HS-5 (cell line): ENCODE results near the gene TCF4.

Experiments
- DNase-seq: peaks from one replicate; pipeline ENCODE4 v3.0.0-alpha.2; 2012; ENCODE audit warnings: low read depth

Gene TCF4

DNA sequence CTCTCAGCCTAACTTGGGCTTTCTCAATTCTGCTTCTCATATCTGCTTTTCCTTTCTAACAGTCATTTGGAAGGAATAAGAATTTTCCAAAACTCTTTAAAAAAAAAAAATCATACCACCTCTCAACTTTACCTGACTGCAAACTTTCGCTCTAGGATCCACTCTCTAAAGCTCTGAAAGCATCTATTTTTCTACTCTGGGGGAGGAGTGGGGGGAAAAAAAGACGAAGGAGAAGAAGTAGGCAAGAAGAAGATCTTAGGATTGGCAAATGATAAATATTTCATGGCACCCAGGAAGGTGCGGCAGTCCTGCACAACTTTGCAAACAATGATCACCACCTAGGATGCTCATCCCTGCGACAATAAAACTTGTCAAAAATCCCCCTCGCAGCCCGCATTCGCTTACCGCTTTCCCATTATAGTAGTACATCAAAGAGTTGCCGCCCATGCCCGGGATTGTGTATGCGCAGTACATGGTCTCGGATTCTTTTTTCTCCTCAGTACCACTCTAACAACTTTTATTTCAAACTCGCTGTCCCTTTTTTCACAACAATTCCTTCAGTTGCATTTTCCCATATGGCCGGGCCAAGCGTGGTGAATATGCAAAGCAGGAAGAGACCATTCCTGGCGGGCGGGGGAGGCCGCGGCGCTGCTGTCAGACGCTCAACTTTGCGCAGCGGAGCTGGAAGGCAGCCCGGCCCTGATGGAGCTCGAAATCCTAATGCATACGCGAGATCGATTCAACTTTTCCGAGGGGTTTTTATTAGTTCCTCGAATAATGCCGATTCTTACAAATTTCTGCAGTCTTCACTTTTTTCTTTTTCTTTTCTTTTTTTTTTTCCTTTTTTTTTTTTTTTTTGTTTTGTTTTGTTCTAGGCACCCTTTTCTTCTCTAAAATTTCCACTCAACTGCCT is 266.5 kb downstream of the TCF4 start:
- DNase-seq = no peak

DNA sequence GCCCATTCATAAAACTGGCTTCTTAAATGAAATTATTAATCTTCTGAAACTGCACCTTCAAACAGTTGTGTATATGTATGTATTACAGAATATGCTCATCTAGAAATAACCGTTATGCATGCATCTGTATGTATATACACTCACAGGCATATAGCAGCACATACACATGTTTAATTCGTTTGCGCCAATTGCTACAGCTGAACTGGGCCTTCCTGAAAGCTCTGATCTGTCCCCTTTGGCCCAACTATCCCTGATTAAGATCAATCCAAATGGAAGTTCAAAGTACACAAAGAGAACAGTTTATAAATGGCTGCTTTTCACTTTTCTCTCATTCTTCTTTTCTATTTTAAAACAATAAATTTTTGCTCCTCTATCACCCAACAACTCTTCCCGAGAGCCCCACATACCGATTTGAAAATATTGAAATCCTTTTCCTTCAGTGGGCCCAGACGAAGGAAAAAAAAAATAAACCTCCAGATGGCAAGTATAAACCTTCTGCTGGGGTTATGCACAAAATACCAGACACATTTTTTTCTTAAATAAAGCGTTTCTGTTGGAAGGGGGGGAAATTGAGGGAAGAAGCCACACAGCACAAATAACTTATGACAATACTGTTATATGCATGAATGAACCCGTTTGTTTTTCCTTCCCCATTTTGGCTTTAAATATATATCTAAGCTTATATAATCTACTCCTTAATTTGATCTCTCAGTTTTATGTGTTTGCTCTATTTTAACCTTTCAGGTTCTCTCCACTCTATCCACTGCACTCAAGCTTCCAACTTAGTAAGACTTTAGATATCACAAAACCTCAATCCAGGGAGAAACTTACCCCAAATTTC is 267.3 kb downstream of the TCF4 start:
- DNase-seq = no peak

DNA sequence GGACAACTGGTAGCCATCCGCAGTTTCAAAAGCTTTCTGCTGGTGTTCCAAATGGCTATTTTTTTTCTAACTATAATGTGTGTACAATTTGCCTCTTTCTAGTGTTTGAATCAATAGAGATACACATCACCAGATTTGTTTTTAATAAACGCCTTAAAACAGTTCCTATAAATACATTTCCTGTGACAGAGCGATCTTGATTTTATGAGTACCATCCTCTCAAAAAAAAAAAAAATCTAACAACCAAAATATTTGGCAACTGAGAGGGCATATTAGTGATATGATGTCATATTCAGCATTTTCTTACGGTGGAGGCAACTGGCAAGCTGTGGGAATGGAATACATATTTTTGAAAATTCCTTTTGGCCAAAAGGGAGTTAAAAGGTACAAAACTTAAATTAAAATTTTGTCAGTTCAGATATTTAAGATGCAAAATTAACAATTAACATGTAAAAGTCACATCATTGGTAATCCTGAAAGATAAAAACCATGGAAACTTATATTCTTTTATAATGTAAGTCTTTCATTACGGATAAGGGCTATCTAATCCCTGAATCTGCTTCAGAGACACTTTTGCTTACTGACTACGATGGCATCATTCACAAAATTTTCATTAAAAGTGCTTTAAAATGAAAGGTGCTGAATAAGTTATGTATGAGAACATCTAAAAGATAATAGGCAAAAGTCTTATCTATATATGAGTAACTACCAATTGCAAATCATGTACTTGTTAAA is 268.4 kb downstream of the TCF4 start:
- DNase-seq = no peak

DNA sequence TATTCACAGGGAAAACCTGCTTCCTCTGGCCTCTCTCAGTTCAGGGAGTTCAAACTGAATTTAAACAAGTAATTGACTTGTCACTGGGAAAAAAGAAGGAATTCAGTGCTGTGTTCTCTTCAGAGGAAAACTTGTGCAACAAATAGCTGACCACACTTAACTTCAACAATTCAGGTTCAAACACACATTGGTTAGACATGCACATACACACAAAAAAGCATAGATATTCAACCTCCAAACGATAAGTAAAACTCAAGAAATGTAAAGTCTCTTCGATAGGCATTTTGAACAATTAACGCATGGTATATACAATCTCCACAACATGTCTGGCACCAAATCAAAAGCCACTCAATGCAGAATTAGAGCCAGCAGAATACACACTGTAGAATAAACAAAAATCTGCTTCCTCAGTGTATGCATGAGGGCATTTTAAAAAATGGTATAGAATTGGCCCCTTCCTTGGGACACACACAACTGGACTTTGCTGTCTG is 269.0 kb downstream of the TCF4 start:
- DNase-seq = no peak

DNA sequence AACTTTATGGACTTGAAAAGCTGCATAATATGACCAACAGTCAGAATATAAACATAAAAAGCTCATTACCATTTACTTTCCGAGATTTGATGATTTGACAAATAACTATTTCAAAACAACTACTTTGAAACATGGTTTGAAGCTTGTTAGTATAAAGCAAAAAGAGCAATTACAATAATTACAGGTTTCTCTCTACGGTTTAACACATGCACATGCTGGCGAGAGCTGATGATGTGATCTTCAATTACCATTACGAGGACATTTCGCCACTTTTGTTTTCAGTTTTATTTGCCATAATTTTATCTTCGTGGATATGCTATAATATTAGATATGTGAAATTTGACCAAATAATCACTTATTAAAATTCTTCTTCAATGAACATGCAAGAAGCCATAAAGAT is 270.1 kb downstream of the TCF4 start:
- no peak for DNase-seq

DNA sequence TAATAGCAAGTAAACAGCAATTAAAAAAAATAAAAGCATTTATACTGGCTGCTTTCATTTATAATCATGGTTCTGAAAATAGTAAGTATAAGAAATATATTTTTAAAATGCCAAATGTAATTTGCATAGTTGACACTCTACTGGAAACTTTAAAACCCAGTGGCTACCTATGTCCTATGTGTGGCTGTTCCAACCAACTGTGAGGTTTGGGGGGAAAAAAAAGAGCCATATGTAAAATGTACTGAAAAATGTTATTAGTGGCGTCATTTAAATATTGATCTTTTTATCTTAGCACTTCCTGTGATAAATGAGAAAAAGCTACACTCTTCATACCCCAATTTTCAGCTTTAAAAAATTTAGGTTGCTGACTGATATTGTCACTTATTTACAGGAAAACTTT is 270.7 kb downstream of the TCF4 start:
- no peak for DNase-seq

DNA sequence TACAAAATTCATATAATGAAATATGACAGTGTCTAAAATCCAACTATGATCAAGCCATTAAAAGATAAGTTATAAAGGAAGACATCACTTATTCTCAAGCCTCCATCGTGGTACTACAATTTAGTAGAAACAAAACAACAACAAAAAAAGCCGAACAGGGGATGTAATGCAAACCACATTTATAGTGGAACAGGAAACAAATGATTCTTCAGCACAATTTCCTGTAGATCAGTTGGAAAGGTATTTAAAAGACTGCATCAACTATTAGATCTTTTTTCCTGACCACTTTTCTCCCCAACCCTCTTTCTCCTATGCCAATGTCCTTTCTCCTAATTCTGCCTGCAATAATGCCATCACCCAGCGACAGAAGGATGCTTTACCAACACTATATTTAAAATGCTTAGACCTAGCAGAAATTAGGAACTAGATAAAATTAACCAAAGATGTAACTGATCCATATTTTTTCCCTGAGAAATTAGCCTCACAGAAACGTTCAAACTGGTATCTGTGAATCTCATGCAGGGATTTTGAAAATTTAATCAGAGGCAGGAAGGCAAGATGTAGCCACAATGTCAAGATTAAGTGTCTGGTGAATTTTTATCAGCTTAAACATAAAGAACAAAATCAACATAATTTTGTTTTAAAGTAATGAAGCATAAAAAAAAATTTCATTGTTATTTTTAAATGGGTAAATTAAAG is 271.4 kb downstream of the TCF4 start:
- no peak for DNase-seq

DNA sequence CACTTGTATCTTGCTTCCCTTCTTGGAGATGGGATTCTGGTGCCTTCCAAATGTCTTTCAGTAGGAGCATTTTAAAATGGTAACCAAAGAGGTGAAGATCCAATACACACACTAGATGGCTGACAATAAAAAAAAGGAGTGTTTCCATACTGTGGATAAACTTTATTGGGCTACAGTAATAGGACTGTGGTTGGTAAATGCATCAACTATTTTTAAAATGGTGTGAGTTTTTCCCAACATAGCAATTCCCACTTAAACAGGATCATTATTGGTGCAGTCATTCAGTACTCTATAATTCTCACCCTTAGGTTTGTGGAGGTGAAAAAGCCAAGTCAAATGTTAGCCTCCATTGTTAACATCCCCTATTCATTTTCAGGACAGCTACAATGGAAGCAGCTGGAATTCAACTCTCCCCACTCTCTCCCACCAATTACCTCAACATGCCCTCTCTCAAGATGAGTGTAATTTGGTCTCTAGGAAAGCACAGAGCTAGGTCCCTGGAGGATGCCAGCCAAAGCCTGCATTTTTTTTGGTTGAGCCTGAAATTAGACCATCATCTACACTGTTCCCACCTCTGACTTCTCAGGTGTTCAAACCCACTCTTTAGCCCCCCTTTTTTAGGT is 273.3 kb downstream of the TCF4 start:
- DNase-seq = no peak

DNA sequence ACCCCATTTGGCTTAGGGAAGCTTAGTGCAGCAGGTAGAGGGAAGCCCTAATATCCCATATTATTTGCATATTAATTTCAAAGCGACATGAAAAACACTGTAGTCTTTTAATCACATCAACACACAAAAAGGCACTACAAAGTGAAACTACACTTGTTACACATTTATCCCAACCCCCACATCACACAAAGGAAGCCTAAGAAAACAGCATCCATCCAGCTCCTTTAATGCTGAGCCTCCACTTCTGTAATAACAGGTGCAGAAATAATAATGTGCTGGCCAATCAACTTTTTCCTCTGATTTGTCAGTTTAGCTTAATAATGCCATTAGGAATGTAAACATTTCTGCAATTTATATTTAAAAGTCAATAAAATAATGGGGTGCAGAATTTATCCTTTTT is 274.0 kb downstream of the TCF4 start:
- no peak for DNase-seq

DNA sequence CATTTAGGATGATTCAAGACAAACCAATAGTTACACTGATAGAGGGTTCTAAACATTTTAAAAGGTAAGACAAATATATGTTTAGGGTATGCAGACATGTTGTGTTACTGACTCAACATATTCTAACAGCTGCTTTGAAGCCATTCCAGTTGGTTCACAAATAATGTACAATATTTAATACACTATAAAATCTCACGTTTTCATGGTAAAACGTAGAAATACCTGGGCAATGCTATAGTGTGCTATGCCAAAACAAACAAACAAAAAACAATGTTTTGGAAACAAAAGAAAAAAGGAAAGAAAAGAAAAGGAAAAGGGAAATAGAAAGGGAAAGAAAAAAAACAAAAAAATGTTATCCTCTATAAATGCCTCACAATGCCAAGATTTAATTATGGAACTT is 277.1 kb downstream of the TCF4 start:
- DNase-seq = no peak

DNA sequence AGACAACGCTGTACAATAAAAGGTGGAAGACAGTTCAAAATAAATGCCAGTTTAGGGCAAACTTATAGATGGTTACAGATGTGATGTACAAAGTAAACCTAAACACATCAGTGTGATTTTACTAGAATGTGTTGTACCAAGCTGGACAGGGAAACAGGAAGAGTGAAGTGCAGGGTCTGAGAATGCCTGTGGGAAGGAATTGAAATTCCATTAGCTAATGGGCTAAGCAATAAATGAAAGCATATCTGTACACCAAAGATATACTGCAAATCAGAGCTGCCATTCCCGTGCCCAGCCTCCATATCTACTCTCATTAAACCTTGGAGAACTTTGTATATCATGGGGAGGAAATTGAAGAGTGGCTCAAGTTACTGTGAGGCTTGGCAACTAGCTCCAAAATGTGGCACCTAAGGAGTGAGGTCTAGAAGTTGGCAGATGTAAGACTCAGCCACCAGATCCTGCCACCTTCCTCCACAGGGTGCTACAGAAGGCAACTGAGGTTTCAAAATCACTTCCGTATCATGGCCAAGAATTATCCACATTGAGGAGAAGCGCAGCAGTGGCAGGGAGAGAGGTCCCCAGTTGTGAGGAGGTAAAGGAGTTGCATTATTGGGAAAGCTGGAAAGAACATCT is 277.8 kb downstream of the TCF4 start:
- no peak for DNase-seq

DNA sequence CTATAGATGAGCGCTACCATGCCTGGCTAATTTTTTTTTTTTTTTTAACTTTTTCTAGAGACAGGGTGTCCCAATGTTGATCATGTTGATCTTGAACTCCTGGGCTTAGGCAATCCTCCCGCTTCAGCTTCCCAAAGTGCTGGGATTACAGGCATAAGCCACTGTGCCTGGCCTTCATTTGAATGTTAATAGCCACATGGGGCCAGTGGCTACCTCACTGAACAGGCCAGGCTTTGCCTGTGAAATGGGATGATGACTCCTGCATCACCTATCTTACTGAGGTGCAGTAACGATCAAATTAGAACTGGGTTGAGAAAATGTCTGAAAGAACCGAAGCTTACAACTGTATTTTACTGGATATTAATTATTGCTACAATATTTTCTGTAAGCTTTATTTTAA is 278.7 kb downstream of the TCF4 start:
- no peak for DNase-seq

DNA sequence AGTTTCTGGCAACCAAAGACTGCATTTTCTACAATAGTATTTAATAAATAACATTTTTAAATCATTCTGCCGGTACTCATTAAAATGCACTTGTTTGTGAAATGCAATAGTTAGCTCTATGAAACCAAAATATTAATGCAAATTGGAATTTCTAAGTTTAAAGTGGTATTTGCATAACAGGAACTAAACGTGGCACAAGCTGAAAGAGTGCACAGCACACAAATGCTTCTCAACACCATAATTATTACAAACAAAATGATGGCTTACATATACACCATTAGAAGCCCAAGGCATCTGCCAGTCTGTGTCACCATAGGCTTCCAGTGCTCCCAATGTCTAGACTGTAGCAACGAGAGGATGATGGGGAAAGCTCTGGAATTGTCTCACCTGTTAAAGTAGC is 280.5 kb downstream of the TCF4 start:
- no peak for DNase-seq

DNA sequence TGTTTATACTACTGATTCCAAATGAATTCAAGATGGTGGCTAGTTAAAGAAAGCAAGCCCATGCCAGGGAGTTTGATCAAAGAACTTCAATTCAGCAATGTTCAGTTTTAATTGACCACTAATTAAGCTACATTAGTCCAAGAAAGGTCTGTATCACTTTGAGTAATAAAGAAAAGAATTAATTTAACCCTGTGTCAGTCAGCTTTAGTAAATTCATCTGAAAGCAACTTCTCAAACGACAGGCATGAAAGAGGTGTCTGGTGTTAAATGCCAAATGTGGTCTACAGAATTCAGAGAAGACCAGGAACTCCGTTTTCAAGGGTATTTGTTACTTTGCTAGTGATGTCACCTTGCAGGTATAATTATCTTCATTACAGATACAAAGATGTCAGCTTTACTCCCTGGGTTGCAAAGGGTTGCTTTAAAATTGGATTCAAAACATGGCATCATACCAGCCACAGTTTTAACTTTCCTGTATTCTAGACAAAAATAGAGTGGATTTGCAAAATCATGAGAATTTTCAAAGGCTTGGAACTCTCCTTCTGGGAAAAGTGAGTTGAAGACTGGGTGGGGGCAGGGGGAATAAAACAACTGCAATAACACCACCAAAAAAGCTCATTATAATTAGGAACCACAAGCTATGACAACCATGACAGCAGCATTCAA is 281.5 kb downstream of the TCF4 start:
- DNase-seq = no peak

DNA sequence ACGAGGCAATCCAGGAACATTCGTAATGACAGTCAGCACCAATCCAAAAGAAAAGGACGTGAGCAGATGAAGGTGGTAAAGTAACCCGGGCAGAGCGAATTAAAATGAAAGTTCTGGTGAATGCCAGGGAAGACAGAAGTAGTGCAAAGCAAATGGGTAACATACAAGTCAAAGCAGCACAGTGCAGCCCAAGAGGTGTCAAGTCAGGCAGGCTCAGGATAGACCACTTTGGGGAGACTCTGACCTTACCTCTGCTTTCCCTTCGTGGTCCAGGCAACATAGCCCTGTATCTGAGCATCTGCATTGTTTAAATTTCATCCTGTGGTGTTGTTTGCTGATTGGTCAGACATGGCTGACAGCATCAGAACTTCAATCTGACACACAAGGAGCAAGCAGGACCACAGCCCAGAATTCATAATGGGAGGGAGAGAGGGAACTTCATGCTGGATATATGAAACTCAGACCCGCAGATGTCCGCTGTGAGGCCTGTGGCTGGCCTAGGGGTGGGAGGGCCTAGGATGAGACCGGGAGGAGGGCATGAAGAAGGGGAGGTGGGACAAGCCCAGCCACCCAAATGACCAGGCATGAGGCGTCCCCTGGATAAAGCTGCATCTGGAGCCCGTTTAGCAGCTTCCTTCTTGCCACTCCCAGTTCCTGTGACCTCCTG is 285.7 kb downstream of the TCF4 start:
- DNase-seq = no peak

DNA sequence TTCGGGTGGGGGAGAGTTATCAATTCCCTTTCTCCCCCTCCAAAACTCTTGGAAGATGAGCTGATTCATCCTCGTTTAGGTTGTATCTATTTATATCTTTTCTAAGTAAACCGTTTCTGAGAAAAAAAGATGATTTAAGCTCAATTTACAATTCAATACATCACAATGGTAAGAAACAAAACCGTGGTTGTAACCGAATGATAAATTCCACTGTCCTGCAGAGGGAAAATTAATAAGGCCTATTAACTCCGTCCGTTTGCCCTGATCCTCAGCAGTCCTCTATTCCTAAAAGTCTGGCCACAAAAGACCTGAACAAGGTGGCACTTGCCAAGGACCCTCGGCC is 286.2 kb downstream of the TCF4 start:
- no peak for DNase-seq

DNA sequence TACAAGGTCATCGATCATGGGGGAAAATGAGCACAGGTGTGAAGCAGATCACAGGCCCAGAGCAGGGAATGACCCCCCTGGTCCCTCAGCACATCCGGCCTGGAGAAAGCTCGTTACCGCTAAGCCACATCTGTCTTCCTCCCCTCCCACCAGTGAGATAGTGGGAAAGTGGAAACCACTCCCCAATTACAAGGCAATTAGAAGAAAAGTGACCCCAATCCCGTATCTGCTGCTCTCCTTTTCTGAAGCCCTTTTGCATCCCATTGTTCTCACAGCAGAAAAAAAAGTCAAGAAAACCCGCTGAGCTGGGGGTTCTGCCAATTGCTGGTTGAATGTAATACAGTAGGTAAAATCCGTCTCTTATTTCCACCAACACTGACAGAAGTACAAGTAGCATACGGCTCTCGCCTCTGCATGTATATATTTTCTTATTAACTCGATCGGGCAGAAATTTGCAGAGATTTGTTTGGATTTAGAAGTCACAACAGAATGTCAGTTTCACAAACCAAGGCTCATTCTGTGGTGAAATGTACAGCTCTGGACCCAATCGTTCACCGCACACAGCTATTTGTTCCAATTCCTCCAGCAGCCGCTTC is 287.0 kb downstream of the TCF4 start:
- no peak for DNase-seq

DNA sequence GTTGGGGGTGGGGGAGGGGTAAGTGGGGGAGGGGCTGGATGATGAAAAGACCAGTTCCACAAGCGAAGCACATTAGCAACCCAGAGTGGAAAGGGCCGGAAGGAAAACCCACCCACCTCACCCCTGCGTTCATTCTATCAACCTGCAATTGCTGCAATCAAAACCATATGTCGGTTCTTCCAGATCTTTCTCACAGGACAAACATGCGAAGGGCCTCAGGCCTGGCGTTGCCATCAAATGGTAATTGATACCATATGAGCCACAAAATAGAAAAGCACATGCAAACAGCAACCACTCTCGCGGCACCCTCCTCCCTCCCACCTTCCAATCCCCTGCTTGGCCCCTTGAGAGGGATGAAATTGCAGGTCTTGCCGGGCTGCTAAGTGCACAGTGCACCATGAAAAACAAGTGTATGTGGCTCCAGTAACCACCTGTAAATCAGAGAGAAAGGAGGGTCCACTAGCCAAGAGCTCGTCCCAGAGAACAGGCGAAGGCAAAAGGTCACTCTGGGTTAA is 287.5 kb downstream of the TCF4 start:
- no peak for DNase-seq

DNA sequence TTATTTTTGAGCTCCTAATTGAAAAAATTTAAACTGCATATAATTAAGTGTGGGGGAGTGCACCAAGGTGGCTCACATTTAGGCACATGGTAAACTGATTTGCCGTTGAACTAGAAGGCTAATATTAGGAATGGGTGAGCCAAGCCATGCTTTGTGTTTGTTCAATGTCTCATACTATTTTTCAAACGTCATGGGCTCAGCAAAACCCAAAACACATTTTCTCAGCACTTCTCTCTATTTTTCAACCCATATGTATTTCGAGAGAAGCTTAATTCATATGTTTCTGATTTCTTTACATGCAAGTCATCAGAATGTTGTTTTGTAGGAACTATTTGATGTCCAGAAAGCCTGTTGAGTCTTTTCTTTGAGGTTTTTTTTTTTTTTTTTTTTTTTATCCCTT is 291.2 kb downstream of the TCF4 start:
- DNase-seq = no peak
